A549 (cell line): ENCODE measurements around the gene BABAM2. TPM values are rescaled to one million over a fixed set of nuclear protein-coding genes. Genes with fewer than 3 reads are reported as not detected.
A peak's percentile ranks its signal among the peaks of the same experiment; 100 is the strongest.

Experiments
- ATAC-seq, 2 experiments: fragments of 200-7000 bp in 1 of 2; fragments of >200 bp in 1 of 2; cut with Nextera tagmentation in 1 of 2; cut with Tn5 transposase in 1 of 2; 3 replicates each; pipeline versions ENCODE4 v1.8.0 to v1.9.1; 2018 to 2020; ENCODE audit warnings: mild to moderate bottlenecking in 1 of 2, moderate library complexity in 1 of 2
- CTCF ChIA-PET: fragments of 300-600 bp; sonication (Branson Sonifier 250); formaldehyde crosslinking; extraction: SDS; loops from one replicate; lab custom pipeline; 2021; ENCODE audit warnings: antibody characterized with exemption, inconsistent platforms; lab: Yijun Ruan, JAX
- POLR2A ChIA-PET: fragments of 350-600 bp; formaldehyde crosslinking; extraction: SDS; loops from one replicate; lab custom pipeline; 2021; ENCODE audit warnings: antibody characterized with exemption, inconsistent platforms; lab: Yijun Ruan, JAX
- DNase-seq, 2 experiments: peaks; one replicate each; pipeline versions ENCODE4 v3.0.0 to v3.0.0-alpha.2; 2011 to 2016; ENCODE audit warnings: low read depth in 1 of 2, low spot score in 1 of 2
- FAIRE-seq: peaks from 2 replicates; lab custom pipeline; 2011; peaks lifted over from hg19 to GRCh38; lab: Jason Lieb, UNC
- H3K27ac ChIP-seq, 2 experiments: fragments of >200 bp; sonication (Bioruptor Twin); formaldehyde crosslinking; 3 replicates each; pipeline ENCODE4 v1.5.1; 2016 to 2017
- H3K4me1 ChIP-seq: fragments of >200 bp; sonication (Bioruptor Twin); formaldehyde crosslinking; 3 replicates; pipeline ENCODE4 v1.6.1; 2016
- H3K4me2 ChIP-seq: fragments of >200 bp; sonication (Bioruptor Twin); formaldehyde crosslinking; 3 replicates; pipeline ENCODE4 v1.6.1; 2016
- H3K4me3 ChIP-seq: fragments of >200 bp; sonication (Bioruptor Twin); formaldehyde crosslinking; 3 replicates; pipeline ENCODE4 v1.5.1; 2016
- H3K9me3 ChIP-seq: fragments of >200 bp; sonication (Bioruptor Twin); formaldehyde crosslinking; 3 replicates; pipeline ENCODE4 v1.6.1; 2016
- CHD4 ChIP-seq: fragments of 200-600 bp; sonication (generic); IDR thresholded peaks from 2 replicates; pipeline ENCODE4 v1.6.1; 2016; ENCODE audit warnings: antibody characterized with exemption, mild to moderate bottlenecking, borderline replicate concordance
- EHF ChIP-seq: fragments of 250-450 bp; sonication (Bioruptor Pico); IDR thresholded peaks from 2 replicates; pipeline ENCODE4 v1.5.0; 2020; ENCODE audit warnings: mild to moderate bottlenecking
- EP300 ChIP-seq, 2 experiments: fragments of >200 bp; sonication (Bioruptor Twin); formaldehyde crosslinking; IDR thresholded peaks; 2 replicates in 1 of 2; 3 replicates in 1 of 2; pipeline ENCODE4 v1.6.1; 2016 to 2017
- FOXS1 ChIP-seq: fragments of 250-450 bp; sonication (Bioruptor Pico); IDR thresholded peaks from 2 replicates; pipeline ENCODE4 v1.5.0; 2020; ENCODE audit warnings: mild to moderate bottlenecking, moderate library complexity
- GATA3 ChIP-seq: IDR thresholded peaks from 2 replicates; pipeline ENCODE4 v1.6.1; 2012; ENCODE audit warnings: borderline replicate concordance
- HDAC2 ChIP-seq: fragments of 200-600 bp; sonication (generic); IDR thresholded peaks from 2 replicates; pipeline ENCODE4 v1.6.1; 2016
- HEYL ChIP-seq: fragments of 250-450 bp; sonication (Bioruptor Pico); IDR thresholded peaks from 2 replicates; pipeline ENCODE4 v1.8.0; 2021; ENCODE audit warnings: mild to moderate bottlenecking, moderate library complexity
- HOXA7 ChIP-seq: fragments of 250-450 bp; sonication (Bioruptor Pico); IDR thresholded peaks from 2 replicates; pipeline ENCODE4 v1.5.0; 2020; ENCODE audit warnings: mild to moderate bottlenecking, moderate library complexity
- HOXB5 ChIP-seq: fragments of 250-450 bp; sonication (Bioruptor Pico); IDR thresholded peaks from 2 replicates; pipeline ENCODE4 v1.5.0; 2020; ENCODE audit warnings: mild to moderate bottlenecking, moderate library complexity
- KDM1A ChIP-seq: fragments of 200-600 bp; sonication (generic); IDR thresholded peaks from 2 replicates; pipeline ENCODE4 v1.6.1; 2016; ENCODE audit warnings: low read depth, mild to moderate bottlenecking
- MAFK ChIP-seq: fragments of 450-650 bp; IDR thresholded peaks from 2 replicates; pipeline ENCODE4 v1.6.1; 2014; ENCODE audit not compliant: partially characterized antibody
- NFE2L2 ChIP-seq: fragments of 150-350 bp; conservative IDR thresholded peaks from 2 replicates; pipeline ENCODE4 v1.6.1; 2014; ENCODE audit warnings: low read length
- NR3C1 ChIP-seq: fragments of >200 bp; sonication (Bioruptor Twin); formaldehyde crosslinking; IDR thresholded peaks from 3 replicates; pipeline ENCODE4 v1.6.1; 2017
- PHF8 ChIP-seq: fragments of 200-600 bp; sonication (generic); IDR thresholded peaks from 2 replicates; pipeline ENCODE4 v1.6.1; 2016; ENCODE audit warnings: low read depth, mild to moderate bottlenecking, antibody characterized with exemption, moderate library complexity, borderline replicate concordance
- POLR2A ChIP-seq: IDR thresholded peaks from 2 replicates; pipeline ENCODE4 v1.6.1; 2012; ENCODE audit warnings: mild to moderate bottlenecking, low read length
- RARB ChIP-seq: fragments of 250-450 bp; sonication (Bioruptor Pico); IDR thresholded peaks from 2 replicates; pipeline ENCODE4 v1.8.0; 2021; ENCODE audit warnings: mild to moderate bottlenecking, moderate library complexity
- SREBF2 ChIP-seq: fragments of 450-650 bp; IDR thresholded peaks from 2 replicates; pipeline ENCODE4 v1.6.1; 2014; ENCODE audit warnings: mild to moderate bottlenecking, moderate library complexity
- ZC3H11A ChIP-seq: fragments of 450-650 bp; IDR thresholded peaks from 2 replicates; pipeline ENCODE4 v1.6.1; 2014; ENCODE audit warnings: antibody characterized with exemption, mild to moderate bottlenecking
- ZFP36 ChIP-seq: fragments of 450-650 bp; IDR thresholded peaks from 2 replicates; pipeline ENCODE4 v1.6.1; 2014; ENCODE audit warnings: borderline replicate concordance; ENCODE audit not compliant: partially characterized antibody
- WGBS: methylation state at CpG from one replicate; pipeline ENCODE4 v1.1.6; 2017; ENCODE audit errors: missing lambda C conversion rate; 5-methylcytosine and 5-hydroxymethylcytosine counted together
- polyA plus RNA-seq, 4 experiments: library from polyadenylated mRNA; depleted of rRNA in 3 of 4; stranded (reverse); fragments of >200 nt; fragmentation: RNase III in 1 of 4; extraction: RNeasy Plus Mini Kit Qiagen cat#74134 plus additional on column Dnase treatment in 1 of 4; gene quantifications; 2 replicates in 3 of 4; 3 replicates in 1 of 4; pipeline ENCODE4 v1.2.3, GENCODE V29; 2011 to 2017
- TF ChIP-seq, protein P1 (sequence below): IDR thresholded peaks from 2 replicates; pipeline ENCODE4 v1.6.1; 2012
- TF ChIP-seq, protein P2 (sequence below): fragments of 250-450 bp; sonication (Bioruptor Pico); IDR thresholded peaks from 2 replicates; pipeline ENCODE4 v1.5.0; 2021; ENCODE audit warnings: mild to moderate bottlenecking, moderate library complexity, borderline replicate concordance
- TF ChIP-seq, protein P3 (sequence below): fragments of 150-350 bp; IDR thresholded peaks from 2 replicates; pipeline ENCODE4 v1.6.1; 2014; ENCODE audit warnings: low read depth, mild to moderate bottlenecking, low read length
- TF ChIP-seq, protein P4 (sequence below): fragments of >200 bp; sonication (Bioruptor Twin); formaldehyde crosslinking; IDR thresholded peaks from 3 replicates; pipeline ENCODE4 v1.6.1; 2016

Gene BABAM2
- polyA plus RNA-seq, 2 of the 4 experiments (the other 2 are of a cell fraction) = 53.7 to 78.4 TPM

DNA sequence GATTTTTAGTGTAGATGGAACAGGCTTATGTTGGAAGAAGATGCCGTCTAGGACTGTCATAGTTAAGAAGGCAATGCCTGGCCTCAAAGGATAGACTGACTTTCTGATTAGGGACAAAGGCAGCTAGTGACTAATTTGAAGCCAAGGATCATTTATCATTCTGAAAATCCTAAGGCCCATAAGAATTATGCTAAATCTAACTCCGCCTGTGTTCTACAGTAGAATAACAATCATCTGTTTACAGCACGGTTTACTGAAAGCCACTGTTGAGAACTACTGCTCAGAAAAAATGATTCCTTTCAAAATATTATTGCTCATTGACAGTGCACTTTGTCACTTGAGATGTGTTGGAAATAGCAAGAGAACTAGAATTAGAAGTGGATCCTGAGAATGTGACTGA, 44.5 kb downstream of the BABAM2 start:
- ChIA-PET CTCF (interaction anchor here (1.6 kb wide), 1 partner anchor 212 kb away, joined by 3 read pairs; no protein-coding TSS in a partner anchor), POLR2A (no interaction called here)
- no peak for FAIRE-seq
- ATAC-seq = no peak
- TF ChIP-seq HOXA7 (CRISPR knock-in tag) (no peak), RARB (CRISPR knock-in tag) (no peak), EHF (CRISPR knock-in tag) (no peak), GATA3 (no peak), KDM1A (no peak), FOXS1 (no peak)
- TF ChIP-seq, protein P1, sequence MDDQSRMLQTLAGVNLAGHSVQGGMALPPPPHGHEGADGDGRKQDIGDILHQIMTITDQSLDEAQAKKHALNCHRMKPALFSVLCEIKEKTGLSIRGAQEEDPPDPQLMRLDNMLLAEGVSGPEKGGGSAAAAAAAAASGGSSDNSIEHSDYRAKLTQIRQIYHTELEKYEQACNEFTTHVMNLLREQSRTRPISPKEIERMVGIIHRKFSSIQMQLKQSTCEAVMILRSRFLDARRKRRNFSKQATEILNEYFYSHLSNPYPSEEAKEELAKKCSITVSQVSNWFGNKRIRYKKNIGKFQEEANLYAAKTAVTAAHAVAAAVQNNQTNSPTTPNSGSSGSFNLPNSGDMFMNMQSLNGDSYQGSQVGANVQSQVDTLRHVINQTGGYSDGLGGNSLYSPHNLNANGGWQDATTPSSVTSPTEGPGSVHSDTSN = no peak
- TF ChIP-seq, protein P2, sequence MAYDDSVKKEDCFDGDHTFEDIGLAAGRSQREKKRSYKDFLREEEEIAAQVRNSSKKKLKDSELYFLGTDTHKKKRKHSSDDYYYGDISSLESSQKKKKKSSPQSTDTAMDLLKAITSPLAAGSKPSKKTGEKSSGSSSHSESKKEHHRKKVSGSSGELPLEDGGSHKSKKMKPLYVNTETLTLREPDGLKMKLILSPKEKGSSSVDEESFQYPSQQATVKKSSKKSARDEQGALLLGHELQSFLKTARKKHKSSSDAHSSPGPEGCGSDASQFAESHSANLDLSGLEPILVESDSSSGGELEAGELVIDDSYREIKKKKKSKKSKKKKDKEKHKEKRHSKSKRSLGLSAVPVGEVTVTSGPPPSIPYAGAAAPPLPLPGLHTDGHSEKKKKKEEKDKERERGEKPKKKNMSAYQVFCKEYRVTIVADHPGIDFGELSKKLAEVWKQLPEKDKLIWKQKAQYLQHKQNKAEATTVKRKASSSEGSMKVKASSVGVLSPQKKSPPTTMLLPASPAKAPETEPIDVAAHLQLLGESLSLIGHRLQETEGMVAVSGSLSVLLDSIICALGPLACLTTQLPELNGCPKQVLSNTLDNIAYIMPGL (CRISPR knock-in tag) = no peak
- Histone ChIP-seq H3K4me3 (no peak overlapping the region), H3K9me3 (no peaks in the 10 kb centered on the region), H3K4me1 (peaks cover 42% of the 10 kb centered on the region), H3K4me2 (no peak overlapping the region), H3K27ac (peak overlapping the region in 1 of 2 experiments; percentile 40; a peak in 3 of 6 replicates)
- no peak for DNase-seq
- WGBS = 91% methylated on average over 3 of the region's 3 CpGs

DNA sequence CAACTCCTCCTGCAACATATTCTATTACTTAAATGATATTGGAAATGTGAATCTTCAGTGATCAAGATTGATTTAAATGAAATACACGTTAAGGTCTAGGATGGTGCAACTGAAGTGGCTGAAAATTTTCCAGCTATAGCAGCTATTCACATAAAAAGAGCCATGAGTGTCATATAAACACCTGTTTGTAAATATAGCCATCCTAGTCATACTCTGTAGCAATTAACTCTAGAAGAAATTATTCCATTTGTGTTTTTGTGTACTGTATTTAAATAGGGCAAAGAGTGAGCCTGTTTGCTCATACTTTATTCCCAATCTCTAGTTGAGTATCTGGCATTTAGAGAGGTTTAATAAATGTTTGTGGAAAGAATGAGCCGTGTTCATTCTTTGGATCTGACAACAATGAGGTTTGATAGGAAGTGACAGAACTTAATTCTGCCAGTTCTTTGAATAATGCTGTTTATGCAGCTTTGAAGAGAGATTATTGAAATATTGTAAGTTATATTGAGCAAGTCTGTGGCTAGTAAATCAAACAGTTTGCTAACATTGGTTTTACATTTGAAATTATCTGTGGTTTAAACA, 49.7 kb downstream of the BABAM2 start:
- FAIRE-seq = no peak
- TF ChIP-seq, protein P3, sequence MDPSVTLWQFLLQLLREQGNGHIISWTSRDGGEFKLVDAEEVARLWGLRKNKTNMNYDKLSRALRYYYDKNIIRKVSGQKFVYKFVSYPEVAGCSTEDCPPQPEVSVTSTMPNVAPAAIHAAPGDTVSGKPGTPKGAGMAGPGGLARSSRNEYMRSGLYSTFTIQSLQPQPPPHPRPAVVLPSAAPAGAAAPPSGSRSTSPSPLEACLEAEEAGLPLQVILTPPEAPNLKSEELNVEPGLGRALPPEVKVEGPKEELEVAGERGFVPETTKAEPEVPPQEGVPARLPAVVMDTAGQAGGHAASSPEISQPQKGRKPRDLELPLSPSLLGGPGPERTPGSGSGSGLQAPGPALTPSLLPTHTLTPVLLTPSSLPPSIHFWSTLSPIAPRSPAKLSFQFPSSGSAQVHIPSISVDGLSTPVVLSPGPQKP = no peak
- TF ChIP-seq PHF8 = no peak
- TF ChIP-seq, all 56 proteins: peak for 0
- ChIA-PET POLR2A (no interaction called here), CTCF (interaction anchor here (1.6 kb wide), 1 partner anchor 217 kb away, joined by 3 read pairs; no protein-coding TSS in a partner anchor)
- peaks cover 30% of the 10 kb centered on the region for H3K4me1 ChIP-seq
- ATAC-seq (no peak), DNase-seq (no peak)
- H3K4me3 ChIP-seq = no peak overlapping the region
- 55% methylated on average over 2 of the region's 2 CpGs for WGBS
- H3K4me2 ChIP-seq = no peak overlapping the region
- no peaks in the 10 kb centered on the region for H3K9me3 ChIP-seq
- H3K27ac ChIP-seq = peak overlapping the region in 1 of 2 experiments; percentile 55; a peak in 2 of 6 replicates

DNA sequence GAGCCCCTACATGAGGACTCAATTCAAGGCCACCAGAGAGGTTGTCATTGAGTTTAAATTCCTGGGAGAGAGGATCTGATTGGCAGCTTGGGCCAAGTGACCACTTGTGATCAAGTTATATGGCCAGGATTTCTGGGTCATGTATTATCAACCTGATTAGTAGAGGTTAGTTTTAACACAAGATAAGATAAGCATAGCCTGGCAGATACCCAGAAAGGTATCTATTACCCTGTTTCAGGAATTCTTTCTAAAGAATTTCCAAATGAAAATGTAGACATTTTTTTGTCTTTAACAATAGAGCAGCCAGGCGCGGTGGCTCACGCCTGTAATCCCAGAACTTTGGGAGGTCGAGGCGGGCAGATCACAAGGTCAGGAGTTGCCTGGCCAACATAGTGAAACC, 50.5 kb downstream of the BABAM2 start:
- Histone ChIP-seq H3K4me2 (no peak overlapping the region), H3K27ac (peak overlapping the region in 1 of 2 experiments; percentile 55; a peak in 3 of 6 replicates), H3K4me1 (peaks cover 37% of the 10 kb centered on the region), H3K4me3 (no peak overlapping the region), H3K9me3 (no peaks in the 10 kb centered on the region)
- no peak for FAIRE-seq
- 93% methylated on average over 5 of the region's 5 CpGs for WGBS
- no peak for DNase-seq
- TF ChIP-seq HEYL (CRISPR knock-in tag) (no peak), HOXB5 (CRISPR knock-in tag) (no peak), SREBF2 (no peak), POLR2A (no peak), HDAC2 (no peak), ZFP36 (no peak), MAFK (no peak), NFE2L2 (no peak), EP300 (IDR thresholded peaks at IDR 0.05) (no peak), EHF (CRISPR knock-in tag) (no peak), ZC3H11A (no peak), CHD4 (no peak), NR3C1 (no peak)
- TF ChIP-seq, protein P2 (CRISPR knock-in tag) = no peak
- TF ChIP-seq, protein P4, sequence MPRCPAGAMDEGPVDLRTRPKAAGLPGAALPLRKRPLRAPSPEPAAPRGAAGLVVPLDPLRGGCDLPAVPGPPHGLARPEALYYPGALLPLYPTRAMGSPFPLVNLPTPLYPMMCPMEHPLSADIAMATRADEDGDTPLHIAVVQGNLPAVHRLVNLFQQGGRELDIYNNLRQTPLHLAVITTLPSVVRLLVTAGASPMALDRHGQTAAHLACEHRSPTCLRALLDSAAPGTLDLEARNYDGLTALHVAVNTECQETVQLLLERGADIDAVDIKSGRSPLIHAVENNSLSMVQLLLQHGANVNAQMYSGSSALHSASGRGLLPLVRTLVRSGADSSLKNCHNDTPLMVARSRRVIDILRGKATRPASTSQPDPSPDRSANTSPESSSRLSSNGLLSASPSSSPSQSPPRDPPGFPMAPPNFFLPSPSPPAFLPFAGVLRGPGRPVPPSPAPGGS = no peak
- TF ChIP-seq, protein P1 = no peak
- TF ChIP-seq, protein P3 = no peak
- ChIA-PET POLR2A (no interaction called here), CTCF (interaction anchor here (0.8 to 1.6 kb wide), 2 partner anchors 11 to 218 kb away, joined by 3 read pairs; no protein-coding TSS in a partner anchor)
- ATAC-seq = no peak
